ENCODE measurements around the gene CXCL13.

Gene CXCL13

DNA sequence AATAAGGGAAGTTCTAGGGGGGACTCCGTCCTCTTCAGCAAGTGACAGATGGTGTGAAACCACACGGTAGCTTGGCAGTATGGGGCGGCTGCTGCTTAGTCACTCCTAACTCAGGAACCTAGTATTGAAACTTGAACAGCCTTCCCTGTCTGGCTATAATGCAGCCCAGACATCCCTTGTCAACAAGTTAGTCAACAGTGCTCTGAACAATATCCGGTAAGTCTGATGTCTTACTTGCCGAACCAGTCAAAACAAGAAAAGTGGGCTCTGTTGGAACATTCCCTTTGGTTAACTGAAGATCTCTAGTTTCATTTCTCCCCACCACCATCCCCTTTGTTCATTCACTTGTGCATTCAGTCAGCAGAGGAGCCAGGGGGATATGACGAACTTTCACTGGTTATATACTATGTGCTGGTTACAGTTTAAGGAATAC lies 18.7 kb upstream of the CXCL13 start:
- TF ChIP-seq, protein P1, sequence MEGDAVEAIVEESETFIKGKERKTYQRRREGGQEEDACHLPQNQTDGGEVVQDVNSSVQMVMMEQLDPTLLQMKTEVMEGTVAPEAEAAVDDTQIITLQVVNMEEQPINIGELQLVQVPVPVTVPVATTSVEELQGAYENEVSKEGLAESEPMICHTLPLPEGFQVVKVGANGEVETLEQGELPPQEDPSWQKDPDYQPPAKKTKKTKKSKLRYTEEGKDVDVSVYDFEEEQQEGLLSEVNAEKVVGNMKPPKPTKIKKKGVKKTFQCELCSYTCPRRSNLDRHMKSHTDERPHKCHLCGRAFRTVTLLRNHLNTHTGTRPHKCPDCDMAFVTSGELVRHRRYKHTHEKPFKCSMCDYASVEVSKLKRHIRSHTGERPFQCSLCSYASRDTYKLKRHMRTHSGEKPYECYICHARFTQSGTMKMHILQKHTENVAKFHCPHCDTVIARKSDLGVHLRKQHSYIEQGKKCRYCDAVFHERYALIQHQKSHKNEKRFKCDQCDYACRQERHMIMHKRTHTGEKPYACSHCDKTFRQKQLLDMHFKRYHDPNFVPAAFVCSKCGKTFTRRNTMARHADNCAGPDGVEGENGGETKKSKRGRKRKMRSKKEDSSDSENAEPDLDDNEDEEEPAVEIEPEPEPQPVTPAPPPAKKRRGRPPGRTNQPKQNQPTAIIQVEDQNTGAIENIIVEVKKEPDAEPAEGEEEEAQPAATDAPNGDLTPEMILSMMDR (IDR thresholded peaks at IDR 0.05; ENCODE audit: control insufficient read depth, insufficient read depth, low read depth, low read length, missing control alignments), result no peak
- H3K4me3 ChIP-seq (ENCODE audit: control insufficient read depth, low read depth, low read length), result no peak overlapping the region
- DNase-seq (ENCODE audit: low read depth), result no peak

DNA sequence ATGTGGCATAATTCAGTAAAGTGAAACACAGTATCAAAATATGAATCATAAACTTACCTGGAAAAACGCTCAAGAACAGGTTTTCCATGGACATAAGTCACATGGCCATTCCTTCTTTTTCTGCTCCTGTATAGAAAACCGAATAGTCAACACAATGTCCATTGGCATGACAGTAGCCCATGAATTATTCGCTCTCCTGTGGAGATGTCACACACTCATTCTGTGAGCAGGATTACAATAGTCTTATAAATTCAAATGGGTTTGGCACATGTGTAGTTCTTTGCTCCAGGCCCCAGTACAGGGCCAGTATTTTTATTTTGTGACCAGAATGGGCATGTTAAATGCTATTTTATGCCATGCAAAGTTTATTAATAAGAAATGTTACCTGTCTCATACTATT lies 15.1 kb upstream of the CXCL13 start:
- H3K4me3 ChIP-seq (ENCODE audit: control insufficient read depth, low read depth, low read length), result no peak overlapping the region
- no peak for DNase-seq (ENCODE audit: low read depth)
- TF ChIP-seq, protein P1 (IDR thresholded peaks at IDR 0.05; ENCODE audit: control insufficient read depth, insufficient read depth, low read depth, low read length, missing control alignments), result no peak

DNA sequence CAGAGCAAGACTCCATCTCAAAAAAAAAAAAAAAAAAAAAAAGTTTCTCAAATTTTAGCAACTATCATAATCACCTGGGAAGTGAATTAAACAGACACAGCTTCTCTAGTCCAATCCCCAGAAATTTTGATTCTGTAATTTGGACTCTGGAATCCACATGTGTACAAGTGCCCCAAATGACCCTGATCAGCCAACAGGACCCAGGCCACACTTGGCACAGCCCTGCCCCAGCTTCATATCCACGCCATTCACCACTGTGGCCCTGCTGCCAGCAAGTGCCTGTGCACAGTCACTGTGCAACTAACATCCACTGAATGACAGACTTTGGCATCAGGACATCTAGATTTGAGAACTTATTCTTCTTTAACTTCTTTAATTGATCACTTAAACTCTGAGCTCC lies 14.1 kb upstream of the CXCL13 start:
- H3K4me3 ChIP-seq (ENCODE audit: control insufficient read depth, low read depth, low read length), result no peak overlapping the region
- TF ChIP-seq, protein P1 (IDR thresholded peaks at IDR 0.05; ENCODE audit: control insufficient read depth, insufficient read depth, low read depth, low read length, missing control alignments), result no peak
- no peak for DNase-seq (ENCODE audit: low read depth)

DNA sequence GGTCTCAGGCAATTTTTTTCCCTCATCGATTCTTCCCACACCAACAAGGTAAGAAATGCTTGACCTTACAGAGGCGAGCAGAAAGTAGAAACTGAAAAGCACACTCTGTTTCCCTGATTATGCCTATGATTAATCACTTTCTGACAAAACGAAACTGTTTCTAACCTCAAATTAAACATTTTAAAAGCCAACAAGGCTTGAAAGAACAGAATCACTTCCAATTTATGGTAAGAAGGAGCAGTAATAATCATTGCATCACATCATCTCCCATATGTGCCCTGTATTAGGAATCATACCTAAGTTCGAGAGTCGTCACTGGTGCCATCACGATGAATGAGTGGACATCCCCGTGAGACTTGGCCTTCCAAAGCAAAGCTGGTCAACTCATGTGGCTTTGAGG lies 12.5 kb upstream of the CXCL13 start:
- no peak overlapping the region for H3K4me3 ChIP-seq (ENCODE audit: control insufficient read depth, low read depth, low read length)
- no peak for DNase-seq (ENCODE audit: low read depth)
- TF ChIP-seq, protein P1 (IDR thresholded peaks at IDR 0.05; ENCODE audit: control insufficient read depth, insufficient read depth, low read depth, low read length, missing control alignments), result no peak

DNA sequence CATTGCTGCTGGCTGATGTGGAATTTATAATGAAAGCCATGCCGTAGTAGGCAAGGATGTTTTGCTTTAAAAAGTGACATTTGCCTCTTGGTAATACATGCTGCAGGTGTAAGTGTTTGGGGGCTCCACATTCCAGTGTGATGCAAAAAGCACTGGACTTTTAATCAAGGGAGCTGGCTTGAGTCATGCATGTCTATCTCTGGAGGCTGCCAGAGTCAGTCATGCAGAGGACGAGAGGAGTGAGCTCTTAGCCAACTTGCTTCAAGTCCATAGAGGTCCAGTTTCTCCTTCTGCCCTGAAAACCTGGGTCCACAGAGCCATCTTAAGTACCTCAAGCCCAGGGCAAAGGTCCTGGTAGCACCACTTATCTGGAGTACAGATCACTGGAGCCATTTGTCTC lies 11.6 kb upstream of the CXCL13 start:
- H3K4me3 ChIP-seq (ENCODE audit: control insufficient read depth, low read depth, low read length), result no peak overlapping the region
- DNase-seq (ENCODE audit: low read depth), result no peak
- TF ChIP-seq, protein P1 (IDR thresholded peaks at IDR 0.05; ENCODE audit: control insufficient read depth, insufficient read depth, low read depth, low read length, missing control alignments), result no peak

DNA sequence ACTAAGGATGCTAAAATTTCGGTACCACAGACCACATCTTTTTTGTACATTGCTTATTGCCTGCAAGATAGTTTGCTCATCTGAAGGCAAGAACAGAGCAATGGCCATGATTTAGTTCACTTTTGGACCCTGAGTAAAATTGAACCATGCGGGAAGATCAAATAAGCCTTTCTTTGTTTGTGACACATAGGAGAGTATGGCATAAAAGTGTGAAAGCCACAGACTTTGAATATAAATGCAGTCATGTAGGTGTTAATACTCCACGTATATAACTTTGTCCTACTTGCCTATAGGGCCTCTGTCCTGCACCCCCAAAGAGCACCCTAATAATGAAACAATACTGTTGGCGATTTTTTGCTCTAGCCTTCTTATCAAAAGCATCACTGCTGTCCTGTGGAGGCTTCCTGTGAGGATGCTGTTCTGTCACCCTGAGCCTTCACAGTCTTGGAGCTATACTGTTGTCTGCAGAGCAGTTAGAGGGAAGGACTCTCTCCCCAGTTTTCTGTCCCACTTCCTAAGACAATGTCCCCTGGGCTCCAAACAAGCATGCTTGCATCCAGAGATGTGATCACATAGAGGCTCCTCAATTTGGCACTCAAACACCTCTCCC lies 10.2 kb upstream of the CXCL13 start:
- TF ChIP-seq, protein P1 (IDR thresholded peaks at IDR 0.05; ENCODE audit: control insufficient read depth, insufficient read depth, low read depth, low read length, missing control alignments), result no peak
- DNase-seq (ENCODE audit: low read depth), result no peak
- no peak overlapping the region for H3K4me3 ChIP-seq (ENCODE audit: control insufficient read depth, low read depth, low read length)

DNA sequence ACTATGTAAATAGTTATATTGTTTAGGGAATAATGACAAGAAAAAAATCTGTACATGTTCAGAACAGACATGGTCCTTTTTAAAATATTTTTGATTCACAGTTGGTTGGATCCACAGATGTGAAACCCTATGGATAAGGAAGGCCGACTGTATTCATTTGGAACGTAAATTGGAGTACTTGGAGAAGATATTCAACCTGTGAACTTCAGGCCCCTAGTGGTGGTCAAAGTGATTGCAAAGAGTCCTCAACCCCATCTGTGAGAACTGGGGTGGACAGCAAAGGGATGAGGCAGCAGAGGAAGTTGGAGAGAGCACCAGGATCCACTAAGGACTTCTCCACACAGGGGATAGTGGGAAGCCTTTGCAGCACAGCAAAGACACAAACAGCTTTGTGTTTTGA lies 6.2 kb upstream of the CXCL13 start:
- no peak for DNase-seq (ENCODE audit: low read depth)
- TF ChIP-seq, protein P1 (IDR thresholded peaks at IDR 0.05; ENCODE audit: control insufficient read depth, insufficient read depth, low read depth, low read length, missing control alignments), result peak; percentile 79
- H3K4me3 ChIP-seq (ENCODE audit: control insufficient read depth, low read depth, low read length), result no peak overlapping the region
